ENCODE measurements around the gene PCNP. TPM values are rescaled to one million over a fixed set of nuclear protein-coding genes. Genes with fewer than 3 reads are reported as not detected.

PCNP gene
- total and polyA plus RNA-seq, 9 of the 15 experiments (the other 6 are each of a cell fraction or from before 2014, with no cell fraction given): 54.3 to 170 (median 150) TPM

DNA sequence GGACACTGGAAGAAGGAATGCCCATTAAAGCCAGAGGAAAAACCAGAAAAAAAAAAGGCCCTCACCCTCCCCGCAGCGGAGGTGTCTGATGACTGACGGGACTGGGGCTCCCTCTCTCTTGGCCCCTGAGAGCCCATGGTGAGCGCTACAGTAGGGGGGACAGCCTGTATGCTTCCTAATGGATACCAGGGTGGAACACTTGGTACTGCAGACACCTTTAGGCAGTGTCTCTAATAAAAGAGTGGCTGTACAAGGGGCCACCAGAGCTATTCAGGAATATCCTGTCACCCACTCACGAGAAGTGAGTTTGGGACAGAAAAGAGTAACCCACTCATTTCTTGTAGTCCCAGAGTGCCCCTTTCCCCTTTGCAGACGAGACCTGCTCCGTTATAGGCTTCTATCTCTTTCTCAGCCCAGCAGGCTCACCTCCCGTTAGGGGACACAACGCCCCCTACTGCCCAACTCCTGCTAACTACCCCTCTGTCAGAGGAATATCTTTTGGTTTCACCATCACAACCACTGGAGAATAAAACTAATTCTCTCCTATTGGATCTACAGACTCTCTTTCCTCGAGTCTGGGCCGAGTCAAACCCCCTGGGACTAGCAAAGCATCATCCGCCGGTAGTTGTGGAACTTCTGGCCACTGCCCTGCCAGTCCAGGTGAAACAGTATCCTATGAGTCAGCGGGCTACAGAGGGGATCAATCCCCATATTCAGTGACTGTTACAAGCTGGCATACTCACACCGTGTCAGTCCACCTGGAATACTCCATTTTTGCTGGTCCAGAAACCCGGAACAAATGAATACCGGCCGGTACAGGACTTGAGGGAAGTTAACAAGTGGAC is 62.2 kb downstream of the PCNP start (continued):
- TF ChIP-seq HES1 (IDR thresholded peaks at IDR 0.05; ENCODE audit: low read depth): no peak
- TF ChIP-seq PRMT5 (CRISPR knock-in tag; IDR thresholded peaks at IDR 0.05): no peak
- TF ChIP-seq SMC3 (conservative IDR thresholded peaks at IDR 0.05; ENCODE audit: insufficient read depth, low read depth, low read length): 0 out of 2 replicates have a peak, but pooled peaks have one; percentile 7
- no peak for TF ChIP-seq U2AF1 (optimal IDR thresholded peaks at IDR 0.05; ENCODE audit: low read depth, low read length)
- no peak for TF ChIP-seq FOXP4 (CRISPR knock-in tag; IDR thresholded peaks at IDR 0.05; ENCODE audit: borderline replicate concordance)
- TF ChIP-seq STAT5B (CRISPR knock-in tag; IDR thresholded peaks at IDR 0.05): no peak
- no peak for TF ChIP-seq JUNB (CRISPR knock-in tag; conservative IDR thresholded peaks at IDR 0.05)
- TF ChIP-seq AFF4 (CRISPR knock-in tag; IDR thresholded peaks at IDR 0.05): no peak
- TF ChIP-seq, protein P1, sequence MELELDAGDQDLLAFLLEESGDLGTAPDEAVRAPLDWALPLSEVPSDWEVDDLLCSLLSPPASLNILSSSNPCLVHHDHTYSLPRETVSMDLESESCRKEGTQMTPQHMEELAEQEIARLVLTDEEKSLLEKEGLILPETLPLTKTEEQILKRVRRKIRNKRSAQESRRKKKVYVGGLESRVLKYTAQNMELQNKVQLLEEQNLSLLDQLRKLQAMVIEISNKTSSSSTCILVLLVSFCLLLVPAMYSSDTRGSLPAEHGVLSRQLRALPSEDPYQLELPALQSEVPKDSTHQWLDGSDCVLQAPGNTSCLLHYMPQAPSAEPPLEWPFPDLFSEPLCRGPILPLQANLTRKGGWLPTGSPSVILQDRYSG (tag; conservative IDR thresholded peaks at IDR 0.05; ENCODE audit: low read depth): no peak
- no peak for TF ChIP-seq SIX5 (IDR thresholded peaks at IDR 0.05; ENCODE audit: borderline replicate concordance in 1 of 2, insufficient read depth in 1 of 2, low read depth in 1 of 2, low read length in 2 of 2)
- peak; percentile 27; the same call in 1 of the 2 replicates for TF ChIP-seq RBFOX2 (IDR thresholded peaks at IDR 0.05; ENCODE audit: low read depth, low read length)
- no peak for TF ChIP-seq RBM22 (IDR thresholded peaks at IDR 0.05; ENCODE audit: low read depth, low read length, poor library complexity, severe bottlenecking)
- TF ChIP-seq ZNF146 (CRISPR knock-in tag; IDR thresholded peaks at IDR 0.05; ENCODE audit: unreplicated experiment): no peak
- no peak for TF ChIP-seq BACH1 (tag; IDR thresholded peaks at IDR 0.05)

Measured in K562 (cell line).